ENCODE results near the gene COQ8B. TPM values are rescaled to one million over a fixed set of nuclear protein-coding genes. Genes with fewer than 3 reads are reported as not detected.

Gene COQ8B
- total and polyA plus RNA-seq, 2 donors (not counting 1 experiment from before 2014, with no cell fraction given): 58.9 to 62.6 TPM

DNA sequence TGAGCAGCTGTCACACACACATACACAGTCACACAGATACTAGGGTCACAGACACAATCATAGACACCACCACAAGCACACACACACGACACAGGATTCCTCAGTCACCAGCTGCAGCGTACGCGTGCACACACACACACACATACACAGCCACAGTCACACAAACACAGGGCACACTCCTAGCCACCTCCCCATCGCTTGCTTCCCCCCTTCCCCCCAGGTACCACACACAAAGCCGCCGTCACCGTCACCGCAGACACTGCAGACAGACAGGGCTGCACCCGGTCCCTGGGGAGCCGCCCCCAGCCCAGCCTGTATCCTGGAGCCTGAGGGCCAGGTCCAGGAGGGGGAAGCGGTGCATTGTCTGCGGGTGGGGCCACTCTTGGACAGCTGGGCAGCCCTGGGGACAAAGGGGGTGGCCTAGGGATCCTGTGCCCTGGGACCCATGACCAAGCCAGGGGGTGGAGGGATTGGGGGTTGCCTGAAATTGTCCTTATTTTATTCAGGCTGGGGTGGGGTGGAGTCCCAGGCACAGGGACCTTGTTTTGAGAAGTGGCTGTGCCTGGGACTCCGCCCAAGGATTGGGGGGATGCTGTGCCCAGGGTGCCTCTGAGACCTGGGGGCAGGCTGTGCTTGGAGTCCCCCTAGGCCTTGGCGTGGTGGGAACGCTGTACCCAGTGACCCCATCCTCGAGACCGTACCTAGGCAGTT is 27.2 kb downstream of the COQ8B start:
- Mint-ChIP-seq H3K4me3 (no peak overlapping the region), H3K4me1 (peaks cover 15% of the 10 kb centered on the region), H3K27me3 (no peaks in the 10 kb centered on the region), H3K9me3 (ENCODE audit: insufficient read depth) (no peaks in the 10 kb centered on the region), H3K27ac (no peak overlapping the region)
- Histone ChIP-seq H4K20me1 (ENCODE audit: control insufficient read depth, insufficient read depth, low read length, poor library complexity, severe bottlenecking) (no peaks in the 10 kb centered on the region), H2AFZ (ENCODE audit: insufficient read depth, low read depth, low read length, poor library complexity, severe bottlenecking) (no peak overlapping the region), H3K27me3 (replicated peaks in 1 of 4; ENCODE audit: control extremely low read depth in 1 of 4, control insufficient read depth in 3 of 4, insufficient read depth in 4 of 4, low read length in 3 of 4) (no peaks in the 10 kb centered on the region), H3K36me3 (replicated peaks in 1 of 2; ENCODE audit: control extremely low read depth in 1 of 2, control insufficient read depth in 1 of 2, extremely low read depth in 1 of 2, insufficient read depth in 2 of 2, low read length in 1 of 2) (peaks cover 0 to 17% of the 10 kb centered on the region in 2 experiments), H3K79me2 (ENCODE audit: control insufficient read depth, insufficient read depth, low read length) (peaks cover 3% of the 10 kb centered on the region), H3K9ac (ENCODE audit: low read length) (peak overlapping the region; percentile 78), H3K4me2 (replicated peaks; ENCODE audit: low read depth, low read length, poor library complexity, severe bottlenecking) (peak overlapping the region; percentile 100), H3K9me3 (ENCODE audit: control extremely low read depth in 1 of 3, control insufficient read depth in 2 of 3, insufficient read depth in 1 of 3, low read length in 2 of 3) (no peaks in the 10 kb centered on the region), H3K27ac (ENCODE audit: low read length in 2 of 2) (peak overlapping the region; percentile 6 to 28), H3K4me3 (ENCODE audit: control extremely low read depth in 1 of 5, extremely low read depth in 1 of 5, insufficient read depth in 1 of 5, low read depth in 2 of 5, low read length in 4 of 5) (peak overlapping the region in 4 of 5 experiments; percentile 25 to 87 (median 66)), H3K4me1 (ENCODE audit: control insufficient read depth in 2 of 2, insufficient read depth in 2 of 2, low read length in 2 of 2) (peaks cover 44 to 51% of the 10 kb centered on the region in 2 donors)
- POLR2A ChIA-PET: interaction anchor here (0.6 to 1.3 kb wide), 3 partner anchors 84 to 89 kb away, joined by 3 to 8 read pairs (median 3); partner anchors contain the start of gene RAB4B
- DNase-seq: peak; percentile 82
- peak; percentile 15 for ATAC-seq (ENCODE audit: low read depth)
- TF ChIP-seq CTCF (IDR thresholded peaks at IDR 0.05) (no peak), EZH2 (IDR thresholded peaks at IDR 0.05; ENCODE audit: borderline replicate concordance, insufficient read depth, low read depth, low read length, poor library complexity, severe bottlenecking) (no peak)
- CTCF ChIA-PET: interaction anchor here (1.4 kb wide), 1 partner anchor 55 kb away, joined by 3 read pairs; no protein-coding TSS in a partner anchor
- 44% methylated on average over 17 of the region's 18 CpGs for WGBS (ENCODE audit: insufficient coverage)
- intact Hi-C loops (cut with micrococcal nuclease): loop anchor here (1.0 kb wide), 4 partner anchors 26 to 89 kb away; partner anchors contain the start of genes ACTMAP and RAB4B

DNA sequence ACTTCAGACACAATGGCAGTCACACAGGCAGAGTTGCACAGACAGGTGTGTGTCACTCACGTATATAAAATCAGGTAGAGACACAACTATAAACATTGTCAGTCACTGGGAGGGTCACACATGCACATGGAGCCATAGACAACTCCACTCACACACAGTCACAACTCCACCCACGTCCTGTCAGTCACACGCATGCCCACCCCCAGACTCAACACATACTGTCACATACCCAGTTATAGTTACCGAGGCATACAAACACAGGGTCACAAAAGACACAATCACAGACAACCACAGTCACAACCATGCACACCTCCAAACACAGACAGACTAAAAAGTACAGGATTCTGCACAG is 27.7 kb downstream of the COQ8B start:
- WGBS (ENCODE audit: insufficient coverage): 91% methylated on average over 4 of the region's 4 CpGs
- ATAC-seq (ENCODE audit: low read depth) (no peak), DNase-seq (no peak)
- no peak overlapping the region for H3K27ac ChIP-seq (ENCODE audit: low read length in 2 of 2)
- H3K79me2 ChIP-seq (ENCODE audit: control insufficient read depth, insufficient read depth, low read length): peaks cover 3% of the 10 kb centered on the region
- H3K27me3 ChIP-seq (replicated peaks in 1 of 4; ENCODE audit: control extremely low read depth in 1 of 4, control insufficient read depth in 3 of 4, insufficient read depth in 4 of 4, low read length in 3 of 4): no peaks in the 10 kb centered on the region
- ChIA-PET POLR2A (interaction anchor here (0.9 to 1.3 kb wide), 2 partner anchors 89 to 90 kb away, joined by 3 read pairs; partner anchors contain the start of gene RAB4B), CTCF (interaction anchor here (1.4 kb wide), 1 partner anchor 54 kb away, joined by 3 read pairs; no protein-coding TSS in a partner anchor)
- H3K4me1 Mint-ChIP-seq: peaks cover 15% of the 10 kb centered on the region
- no peak overlapping the region for H2AFZ ChIP-seq (ENCODE audit: insufficient read depth, low read depth, low read length, poor library complexity, severe bottlenecking)
- peaks cover 44 to 51% of the 10 kb centered on the region in 2 donors for H3K4me1 ChIP-seq (ENCODE audit: control insufficient read depth in 2 of 2, insufficient read depth in 2 of 2, low read length in 2 of 2)
- TF ChIP-seq EZH2 (IDR thresholded peaks at IDR 0.05; ENCODE audit: borderline replicate concordance, insufficient read depth, low read depth, low read length, poor library complexity, severe bottlenecking) (no peak), CTCF (IDR thresholded peaks at IDR 0.05) (no peak)
- H3K27me3 Mint-ChIP-seq: no peaks in the 10 kb centered on the region
- no peak overlapping the region for H3K27ac Mint-ChIP-seq
- H3K4me3 Mint-ChIP-seq: no peak overlapping the region
- no peaks in the 10 kb centered on the region for H3K9me3 ChIP-seq (ENCODE audit: control extremely low read depth in 1 of 3, control insufficient read depth in 2 of 3, insufficient read depth in 1 of 3, low read length in 2 of 3)
- H4K20me1 ChIP-seq (ENCODE audit: control insufficient read depth, insufficient read depth, low read length, poor library complexity, severe bottlenecking): no peaks in the 10 kb centered on the region
- H3K9me3 Mint-ChIP-seq (ENCODE audit: insufficient read depth): no peaks in the 10 kb centered on the region
- no peak overlapping the region for H3K9ac ChIP-seq (ENCODE audit: low read length)
- no peak overlapping the region for H3K4me3 ChIP-seq (ENCODE audit: control extremely low read depth in 1 of 5, extremely low read depth in 1 of 5, insufficient read depth in 1 of 5, low read depth in 2 of 5, low read length in 4 of 5)
- intact Hi-C loops (cut with micrococcal nuclease): no loop called here
- H3K36me3 ChIP-seq (replicated peaks in 1 of 2; ENCODE audit: control extremely low read depth in 1 of 2, control insufficient read depth in 1 of 2, extremely low read depth in 1 of 2, insufficient read depth in 2 of 2, low read length in 1 of 2): peaks cover 0 to 15% of the 10 kb centered on the region in 2 experiments
- H3K4me2 ChIP-seq (replicated peaks; ENCODE audit: low read depth, low read length, poor library complexity, severe bottlenecking): peak overlapping the region; percentile 100
